WI38 (cell line): ENCODE data around the gene DDTL.
"Not testable (repeated sequence)": the region's sequence is repeated elsewhere in the genome, so short reads cannot be mapped to it uniquely, and the experiment has no call there.

Experiments used
- H3K4me3 ChIP-seq: 2 replicates; pipeline ENCODE4 v1.5.1; 2011; ENCODE audit warnings: low read depth, mild to moderate bottlenecking, control low read depth, low read length
- TF ChIP-seq, protein P1 (sequence below): IDR thresholded peaks from 2 replicates; pipeline ENCODE4 v1.5.1; 2012; ENCODE audit warnings: low read depth, mild to moderate bottlenecking, control low read depth, low read length

The DDTL gene

DNA sequence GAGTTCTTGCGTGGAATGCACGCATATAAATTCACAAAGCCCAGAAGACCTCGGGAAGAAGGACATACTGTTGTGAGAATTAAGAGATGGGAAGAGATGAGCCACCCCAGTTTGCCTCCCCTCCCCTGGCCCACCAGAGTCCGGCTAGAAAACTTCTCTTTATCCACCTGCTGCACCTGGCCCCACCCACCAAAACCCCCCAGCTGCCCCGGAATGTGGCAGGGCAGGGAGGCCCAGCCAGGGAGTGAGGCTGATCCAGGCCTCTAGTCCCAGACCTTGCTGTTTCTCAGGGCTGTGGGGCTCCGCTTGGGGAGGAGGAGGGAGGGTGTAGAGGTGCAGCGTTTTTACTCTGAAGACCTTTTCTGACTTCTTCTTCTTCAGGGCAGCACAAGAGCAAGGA, 13.9 kb downstream of the DDTL start:
- H3K4me3 ChIP-seq = not testable (repeated sequence)

DNA sequence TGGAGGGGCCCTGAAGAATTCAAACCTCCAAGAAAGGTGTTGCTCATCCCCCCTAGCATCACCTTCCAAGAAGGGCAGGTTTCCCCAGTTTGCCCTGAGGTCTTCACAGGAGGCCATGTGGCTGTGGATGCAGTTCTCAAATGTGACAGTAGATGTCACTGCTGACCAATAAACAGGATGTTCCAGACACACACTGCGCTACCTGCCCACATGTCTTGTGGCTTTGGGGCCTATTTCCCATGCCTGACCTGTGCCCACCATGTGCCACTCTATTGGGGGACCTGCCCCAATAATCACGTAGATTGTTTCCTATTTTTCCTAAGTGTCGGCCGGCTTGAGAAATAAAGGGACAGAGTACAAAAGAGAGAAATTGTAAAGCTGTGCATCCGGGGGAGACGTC, 17.7 kb downstream of the DDTL start:
- TF ChIP-seq, protein P1, sequence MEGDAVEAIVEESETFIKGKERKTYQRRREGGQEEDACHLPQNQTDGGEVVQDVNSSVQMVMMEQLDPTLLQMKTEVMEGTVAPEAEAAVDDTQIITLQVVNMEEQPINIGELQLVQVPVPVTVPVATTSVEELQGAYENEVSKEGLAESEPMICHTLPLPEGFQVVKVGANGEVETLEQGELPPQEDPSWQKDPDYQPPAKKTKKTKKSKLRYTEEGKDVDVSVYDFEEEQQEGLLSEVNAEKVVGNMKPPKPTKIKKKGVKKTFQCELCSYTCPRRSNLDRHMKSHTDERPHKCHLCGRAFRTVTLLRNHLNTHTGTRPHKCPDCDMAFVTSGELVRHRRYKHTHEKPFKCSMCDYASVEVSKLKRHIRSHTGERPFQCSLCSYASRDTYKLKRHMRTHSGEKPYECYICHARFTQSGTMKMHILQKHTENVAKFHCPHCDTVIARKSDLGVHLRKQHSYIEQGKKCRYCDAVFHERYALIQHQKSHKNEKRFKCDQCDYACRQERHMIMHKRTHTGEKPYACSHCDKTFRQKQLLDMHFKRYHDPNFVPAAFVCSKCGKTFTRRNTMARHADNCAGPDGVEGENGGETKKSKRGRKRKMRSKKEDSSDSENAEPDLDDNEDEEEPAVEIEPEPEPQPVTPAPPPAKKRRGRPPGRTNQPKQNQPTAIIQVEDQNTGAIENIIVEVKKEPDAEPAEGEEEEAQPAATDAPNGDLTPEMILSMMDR = no peak
- no peak overlapping the region for H3K4me3 ChIP-seq

DNA sequence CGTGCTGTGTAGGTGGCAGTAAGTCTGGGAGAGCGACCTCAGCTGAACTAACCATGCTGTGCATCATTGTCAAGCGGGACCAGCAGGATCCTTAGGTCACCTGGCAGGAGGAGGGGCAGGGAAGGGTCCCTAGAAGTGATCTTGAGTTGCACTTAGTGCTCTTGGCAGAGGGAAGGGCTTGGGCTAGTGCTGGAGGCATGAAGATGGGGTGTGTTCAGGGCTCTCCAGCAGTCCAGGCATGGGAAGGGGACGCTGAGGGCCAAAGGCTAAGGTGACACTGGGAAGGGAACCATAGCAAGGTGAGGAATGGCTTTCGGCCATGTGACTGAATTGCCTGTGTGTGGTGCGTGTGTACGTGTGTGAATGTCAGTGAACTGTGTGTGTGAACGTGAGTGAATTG, 19.4 kb downstream of the DDTL start:
- not testable (repeated sequence) for H3K4me3 ChIP-seq

DNA sequence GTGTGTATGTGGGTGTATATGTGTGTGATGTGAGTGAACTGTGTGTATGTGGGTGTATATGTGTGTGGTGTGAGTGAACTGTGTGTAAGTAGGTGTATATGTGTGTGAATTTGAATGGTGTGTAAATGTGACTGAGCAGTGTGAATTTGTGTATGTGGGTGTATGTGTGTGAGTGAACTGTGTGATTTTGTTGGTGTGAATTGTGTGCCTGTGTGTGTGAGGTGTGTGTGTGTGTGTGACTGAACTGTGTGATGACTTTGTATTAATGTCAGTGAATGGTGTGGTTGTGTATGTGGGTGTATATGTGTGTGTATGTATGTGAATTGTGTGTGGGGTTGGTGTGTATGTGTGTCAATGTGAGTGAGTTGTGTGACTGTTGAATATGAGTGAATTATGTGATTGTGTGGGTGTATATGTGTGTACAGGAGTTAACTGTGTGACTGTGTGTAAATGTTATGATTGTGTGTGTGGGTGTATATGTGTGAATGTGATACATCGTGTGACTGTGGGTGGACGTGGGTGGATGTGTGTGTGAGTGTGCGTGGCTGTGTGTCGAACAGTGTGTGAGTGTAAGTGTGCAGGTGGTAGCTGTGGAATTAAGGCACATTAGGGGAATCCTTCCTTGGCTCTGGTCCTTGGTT, 20.0 kb downstream of the DDTL start:
- not testable (repeated sequence) for H3K4me3 ChIP-seq

DNA sequence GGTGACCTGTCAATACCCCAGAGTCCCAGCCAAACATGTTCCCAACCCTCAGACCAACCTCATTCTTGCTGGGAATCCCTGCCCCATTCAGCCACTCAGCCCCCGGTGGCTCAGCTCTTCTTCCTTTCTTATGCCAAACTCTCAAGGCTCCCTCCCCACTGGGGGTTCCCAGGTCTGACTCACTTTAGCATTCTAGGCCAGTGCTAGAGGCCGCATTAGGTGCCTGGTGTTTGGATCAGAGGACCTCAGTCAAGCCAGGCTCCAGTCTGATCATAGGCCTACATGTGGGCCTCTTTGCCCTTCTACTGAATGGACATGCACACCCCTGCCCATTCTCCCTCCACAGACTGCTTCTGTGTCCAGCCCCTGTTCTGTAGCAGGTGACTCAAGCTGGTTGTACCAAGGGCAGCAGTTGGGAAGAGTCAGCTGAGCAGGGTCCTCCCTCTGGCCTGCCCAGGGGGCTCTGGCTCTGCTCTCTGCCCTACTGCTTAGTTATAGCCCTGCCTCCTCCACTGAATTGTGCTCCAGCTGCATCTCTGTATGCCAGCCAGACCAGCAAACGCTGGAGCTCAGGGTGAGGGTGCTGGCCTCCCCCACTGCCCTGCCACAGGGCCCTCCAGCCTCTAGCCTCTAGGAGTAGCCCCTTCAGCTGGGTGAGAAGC, 23.0 kb downstream of the DDTL start:
- H3K4me3 ChIP-seq = not testable (repeated sequence)

DNA sequence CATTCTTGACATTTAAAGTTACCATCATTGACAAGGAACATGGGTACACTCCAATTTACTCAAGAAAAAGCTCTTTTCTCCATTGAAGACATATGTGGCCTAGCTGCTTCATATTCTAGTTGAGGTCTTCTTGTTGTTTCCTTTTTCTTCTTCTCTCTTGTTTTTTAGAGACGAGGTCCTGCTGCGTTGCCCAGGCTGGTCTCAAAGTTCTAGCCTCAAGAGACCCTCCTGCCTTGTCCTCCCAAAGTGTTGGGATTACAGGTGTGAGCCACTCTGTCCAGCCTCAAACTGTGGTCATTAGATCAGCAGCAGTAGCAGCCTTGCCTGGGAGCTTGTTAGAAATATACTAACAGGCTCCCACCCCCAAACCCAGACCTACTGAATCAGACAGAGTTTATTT, 26.4 kb downstream of the DDTL start:
- H3K4me3 ChIP-seq = not testable (repeated sequence)

DNA sequence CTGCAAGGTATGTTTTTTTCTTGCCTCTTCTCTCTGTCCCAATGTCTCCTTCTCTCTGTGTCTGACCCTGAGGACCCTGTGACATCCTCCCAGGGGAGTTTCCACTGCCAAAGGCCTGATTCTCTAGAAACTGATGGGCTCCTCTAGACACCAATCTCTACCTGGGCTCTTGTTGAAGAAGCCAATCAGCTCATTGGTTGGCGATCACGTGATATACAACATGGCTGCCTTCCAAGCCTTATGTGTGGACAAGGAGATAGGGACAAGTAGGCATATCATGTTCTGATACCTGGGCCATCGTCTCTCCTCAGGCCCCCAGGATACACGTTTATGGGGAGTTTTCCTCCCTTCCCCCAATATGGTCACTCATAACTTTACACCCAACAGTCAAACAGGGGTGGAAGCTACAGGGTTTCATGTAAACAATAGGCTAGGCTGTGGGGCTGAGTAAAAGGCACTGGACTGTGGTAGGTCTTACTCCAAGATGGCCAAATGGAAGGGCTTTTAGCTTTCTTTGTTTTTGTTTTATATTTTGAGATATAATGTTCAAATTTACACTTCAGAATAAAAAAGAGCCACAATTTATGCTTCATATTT, 27.0 kb downstream of the DDTL start:
- H3K4me3 ChIP-seq = not testable (repeated sequence)

DNA sequence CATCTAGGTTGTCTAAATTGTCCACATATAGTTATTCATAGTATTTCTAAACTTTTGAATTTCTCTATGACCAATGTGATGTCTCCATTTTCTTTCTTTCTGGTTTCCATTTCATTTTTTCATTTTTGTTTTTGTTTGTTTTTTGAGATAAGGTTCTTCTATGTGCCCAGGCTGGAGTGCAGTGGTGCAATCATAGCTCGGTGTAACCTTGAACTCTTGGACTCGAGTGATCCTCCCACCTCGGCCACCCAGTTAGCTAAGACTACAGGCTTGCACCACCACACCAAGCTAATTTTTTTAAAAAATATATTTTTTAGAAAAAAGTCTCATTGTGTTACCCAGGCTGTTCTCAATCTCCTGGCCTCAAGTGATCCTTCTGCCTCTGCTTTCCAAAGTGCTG, 30.4 kb downstream of the DDTL start:
- no peak overlapping the region for H3K4me3 ChIP-seq
- TF ChIP-seq, protein P1 = no peak

DNA sequence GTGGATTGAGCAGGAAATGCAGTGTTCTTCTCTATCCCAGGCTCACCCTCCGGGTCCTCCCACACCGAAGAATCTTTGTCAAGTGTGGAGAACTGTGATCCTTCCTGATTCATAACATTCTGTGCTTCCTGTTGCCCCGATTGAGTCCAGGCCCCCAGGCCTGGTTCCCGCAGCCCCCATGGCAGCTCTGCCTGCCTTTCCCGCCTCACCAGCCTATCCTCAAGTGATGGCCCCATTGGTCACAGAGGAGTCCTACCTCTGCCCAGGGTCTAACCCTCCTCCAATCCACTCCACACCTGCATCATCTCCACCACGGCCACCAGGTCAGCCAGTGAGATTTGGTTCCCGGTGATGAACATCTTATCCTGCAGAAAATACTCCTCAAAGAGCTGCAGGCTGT, 33.1 kb downstream of the DDTL start:
- H3K4me3 ChIP-seq = not testable (repeated sequence)

DNA sequence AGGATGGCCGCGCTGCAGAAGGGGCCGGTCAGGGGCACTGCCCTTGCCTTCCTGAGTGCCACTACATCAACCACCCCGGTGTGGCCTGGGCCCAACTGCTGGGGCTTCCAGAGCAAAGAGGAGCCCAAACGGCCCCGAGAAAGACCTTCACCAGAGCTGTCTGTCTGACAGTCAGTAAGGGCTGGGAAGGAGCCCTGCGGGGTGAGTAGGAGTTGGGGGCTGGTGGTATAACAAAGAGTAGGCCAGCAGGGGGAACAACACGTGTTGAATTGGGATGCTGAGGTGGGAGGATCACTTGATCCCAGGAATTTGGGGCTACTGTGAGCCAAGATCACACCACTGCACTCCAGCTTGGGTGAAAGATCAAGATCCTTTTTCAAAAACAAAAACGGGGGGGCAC, 34.6 kb downstream of the DDTL start:
- TF ChIP-seq, protein P1 = no peak
- H3K4me3 ChIP-seq = no peak overlapping the region

DNA sequence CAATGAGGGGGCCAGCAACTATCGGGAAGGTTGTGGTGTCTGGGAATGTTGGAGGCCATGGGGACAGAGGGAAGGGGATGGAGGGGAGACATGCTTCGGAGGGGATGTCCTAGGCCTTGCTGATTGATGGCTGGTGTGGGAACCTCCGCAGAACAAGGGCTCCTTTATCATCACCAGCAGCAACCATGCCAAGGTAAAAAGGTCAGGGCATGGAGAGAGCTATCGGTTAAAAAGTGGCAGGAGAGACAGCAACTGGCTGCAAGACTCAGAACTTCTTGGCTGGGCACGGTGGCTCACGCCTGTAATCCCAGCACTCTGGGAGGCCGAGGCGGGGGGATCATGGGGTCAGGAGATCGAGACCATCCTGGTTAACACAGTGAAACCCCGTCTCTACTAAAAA, 35.6 kb downstream of the DDTL start:
- H3K4me3 ChIP-seq = no peak overlapping the region
- TF ChIP-seq, protein P1 = no peak
